GM23338 (cell line): ENCODE measurements around the gene HTR4. TPM values are rescaled to one million over a fixed set of nuclear protein-coding genes. Genes with fewer than 3 reads are reported as not detected.

Experiments
- ATAC-seq: fragments of 200-7000 bp; cut with Tn5 transposase; 3 replicates; pipeline ENCODE4 v1.9.1; 2020
- DNase-seq: peaks from one replicate; pipeline ENCODE4 v3.0.0-alpha.2; 2015; ENCODE audit warnings: low spot score
- H2AFZ ChIP-seq: fragments of 200-600 bp; sonication (generic); 2 replicates; pipeline ENCODE4 v1.8.0; 2016; ENCODE audit warnings: antibody characterized with exemption, mild to moderate bottlenecking, moderate library complexity
- H3F3A ChIP-seq: fragments of 200-600 bp; sonication (generic); replicated peaks from 2 replicates; pipeline ENCODE4 v1.8.0; 2017; ENCODE audit warnings: antibody characterized with exemption, mixed run types, low read depth
- H3K27ac ChIP-seq: fragments of 200-600 bp; sonication (generic); 2 replicates; pipeline ENCODE4 v1.6.1; 2016; ENCODE audit warnings: low read depth
- H3K27me3 ChIP-seq: fragments of 200-600 bp; sonication (generic); 2 replicates; pipeline ENCODE4 v1.8.0; 2016; ENCODE audit warnings: mild to moderate bottlenecking, mixed run types, moderate library complexity; ENCODE audit not compliant: insufficient read depth
- H3K36me3 ChIP-seq: fragments of 200-600 bp; sonication (generic); 2 replicates; pipeline ENCODE4 v1.8.0; 2016; ENCODE audit warnings: mild to moderate bottlenecking; ENCODE audit not compliant: insufficient read depth
- H3K4me1 ChIP-seq: fragments of 200-600 bp; sonication (generic); 2 replicates; pipeline ENCODE4 v1.8.0; 2016; ENCODE audit warnings: mild to moderate bottlenecking, moderate library complexity; ENCODE audit not compliant: insufficient read depth
- H3K4me2 ChIP-seq: fragments of 200-600 bp; sonication (generic); 2 replicates; pipeline ENCODE4 v1.7.1; 2017; ENCODE audit warnings: mixed run types
- H3K4me3 ChIP-seq: fragments of 200-600 bp; sonication (generic); 2 replicates; pipeline ENCODE4 v1.6.1; 2016; ENCODE audit warnings: mixed run types
- H3K79me2 ChIP-seq: fragments of 200-600 bp; sonication (generic); replicated peaks from 2 replicates; pipeline ENCODE4 v1.8.0; 2017; ENCODE audit warnings: mild to moderate bottlenecking; ENCODE audit not compliant: insufficient read depth
- H3K9me2 ChIP-seq: fragments of 200-600 bp; sonication (generic); 2 replicates; pipeline ENCODE4 v1.8.0; 2017; ENCODE audit not compliant: insufficient read depth
- H4K20me1 ChIP-seq: fragments of 200-600 bp; sonication (generic); replicated peaks from 2 replicates; pipeline ENCODE4 v1.8.0; 2017; ENCODE audit warnings: mild to moderate bottlenecking; ENCODE audit not compliant: insufficient read depth
- H3K27ac Mint-ChIP-seq: 2 replicates; pipeline ENCODE4 v1.8.0; 2020; ENCODE audit warnings: inconsistent platforms, mild to moderate bottlenecking, moderate library complexity, mixed read lengths
- H3K27me3 Mint-ChIP-seq: 3 replicates; pipeline ENCODE4 v1.8.0; 2022; ENCODE audit warnings: low read depth, mild to moderate bottlenecking, moderate library complexity, mixed read lengths, inconsistent platforms; ENCODE audit not compliant: insufficient read depth, poor library complexity
- H3K36me3 Mint-ChIP-seq: 3 replicates; pipeline ENCODE4 v1.8.0; 2021; ENCODE audit warnings: low read depth, mild to moderate bottlenecking, inconsistent platforms, moderate library complexity, mixed read lengths
- H3K4me1 Mint-ChIP-seq: 3 replicates; pipeline ENCODE4 v1.8.0; 2020; ENCODE audit warnings: mild to moderate bottlenecking, inconsistent platforms, mixed read lengths
- H3K4me3 Mint-ChIP-seq: 3 replicates; pipeline ENCODE4 v1.8.0; 2021; ENCODE audit warnings: moderate library complexity, mild to moderate bottlenecking, inconsistent platforms, mixed read lengths
- H3K9me3 Mint-ChIP-seq: 3 replicates; pipeline ENCODE4 v1.8.0; 2020; ENCODE audit warnings: moderate library complexity, mild to moderate bottlenecking, inconsistent platforms, mixed read lengths
- CREB1 ChIP-seq: fragments of 250-450 bp; sonication (Bioruptor Pico); IDR thresholded peaks from 2 replicates; pipeline ENCODE4 v1.5.0; 2020; ENCODE audit warnings: low read depth, mild to moderate bottlenecking, moderate library complexity
- CTCF ChIP-seq, 2 experiments: fragments of 200-600 bp in 1 of 2; sonication (generic) in 1 of 2; conservative IDR thresholded peaks; 2 replicates each; pipeline versions ENCODE4 v1.5.1 to v1.6.1; 2016 to 2017; ENCODE audit warnings: antibody characterized with exemption in 2 of 2, low read depth in 2 of 2, mild to moderate bottlenecking in 2 of 2, moderate library complexity in 1 of 2
- ETS1 ChIP-seq: IDR thresholded peaks from 2 replicates; pipeline ENCODE4 v1.6.1; 2016; ENCODE audit warnings: antibody characterized with exemption
- EZH2phosphoT487 ChIP-seq: fragments of 200-600 bp; sonication (generic); IDR thresholded peaks from one replicate; pipeline ENCODE4 v1.8.1; 2018; ENCODE audit warnings: antibody characterized with exemption; ENCODE audit not compliant: unreplicated experiment
- JUNB ChIP-seq: IDR thresholded peaks from one replicate; pipeline ENCODE4 v1.6.1; 2016; ENCODE audit warnings: antibody characterized with exemption; ENCODE audit not compliant: unreplicated experiment
- NANOG ChIP-seq: IDR thresholded peaks from 2 replicates; pipeline ENCODE4 v1.6.1; 2016; ENCODE audit warnings: antibody characterized with exemption, borderline replicate concordance
- POLR2AphosphoS5 ChIP-seq: IDR thresholded peaks from 2 replicates; pipeline ENCODE4 v1.6.1; 2016; ENCODE audit warnings: antibody characterized with exemption, low read depth
- REST ChIP-seq: IDR thresholded peaks from one replicate; pipeline ENCODE4 v1.6.1; 2018; ENCODE audit warnings: antibody characterized with exemption; ENCODE audit not compliant: unreplicated experiment
- STAT1 ChIP-seq: IDR thresholded peaks from one replicate; pipeline ENCODE4 v1.6.1; 2016; ENCODE audit warnings: antibody characterized with exemption; ENCODE audit not compliant: unreplicated experiment
- ZNF114 ChIP-seq: fragments of 250-450 bp; sonication (Bioruptor Pico); IDR thresholded peaks from 2 replicates; pipeline ENCODE4 v1.5.0; 2020; ENCODE audit warnings: mild to moderate bottlenecking, moderate library complexity
- ZNF331 ChIP-seq: fragments of 250-450 bp; sonication (Bioruptor Pico); IDR thresholded peaks from 2 replicates; pipeline ENCODE4 v1.5.0; 2020; ENCODE audit warnings: low read depth, mild to moderate bottlenecking, moderate library complexity
- polyA plus RNA-seq: library from polyadenylated mRNA; unstranded; fragments of >200 nt; fragmentation: Nextera tagmentation; extraction: Ambion mirVana; gene quantifications from 2 replicates; pipeline ENCODE4 v1.2.1, GENCODE V29; 2016
- total RNA-seq: library from RNA; depleted of rRNA; stranded (reverse); fragments of >200 nt; shearing (Covaris generic); gene quantifications from 2 replicates; pipeline ENCODE4 v1.2.3, GENCODE V29; 2014

HTR4 gene
- total and polyA plus RNA-seq, 2 experiments from 2014 or later, result 0.10 TPM; not detected in 1

- TF ChIP-seq CTCF (conservative IDR thresholded peaks at IDR 0.05; ENCODE audit: low read depth in 2 of 2) (no peak), ZNF331 (CRISPR knock-in tag) (no peak), ZNF114 (CRISPR knock-in tag) (no peak), EZH2phosphoT487 (no peak), CREB1 (CRISPR knock-in tag) (no peak), POLR2AphosphoS5 (no peak), NANOG (no peak), JUNB (no peak), REST (no peak), STAT1 (no peak)
These were observed 34.2 kb downstream of the HTR4 start (continued) for GRCh38 chr5:148620091-148620490.

- H3K4me1 Mint-ChIP-seq, result no peaks in the 10 kb centered on the region
- Histone ChIP-seq H3K27ac (no peak overlapping the region), H4K20me1 (no peaks in the 10 kb centered on the region), H3K27me3 (no peaks in the 10 kb centered on the region), H3F3A (no peaks in the 10 kb centered on the region), H3K4me1 (no peaks in the 10 kb centered on the region), H3K4me2 (no peak overlapping the region), H3K9me2 (no peaks in the 10 kb centered on the region), H3K79me2 (no peaks in the 10 kb centered on the region), H3K4me3 (no peak overlapping the region), H3K36me3 (no peaks in the 10 kb centered on the region), H2AFZ (no peak overlapping the region)
- DNase-seq, result no peak
- no peaks in the 10 kb centered on the region for H3K36me3 Mint-ChIP-seq
- no peaks in the 10 kb centered on the region for H3K9me3 Mint-ChIP-seq
- no peak overlapping the region for H3K27ac Mint-ChIP-seq
- no peak for ATAC-seq
- H3K27me3 Mint-ChIP-seq, result no peaks in the 10 kb centered on the region
- H3K4me3 Mint-ChIP-seq, result no peak overlapping the region
- TF ChIP-seq ZNF114 (CRISPR knock-in tag) (no peak), EZH2phosphoT487 (no peak), REST (no peak), JUNB (no peak), ETS1 (no peak), CREB1 (CRISPR knock-in tag) (no peak)
These were observed 34.8 kb downstream of the HTR4 start for GRCh38 chr5:148619484-148619883.
